Measurements from ENCODE around the gene RTKN.

GRCh38 chr2:74458132-74458937 is 16.6 kb upstream of the RTKN start, which contains the start of gene WBP1:
- TF ChIP-seq POLR2A (IDR thresholded peaks at IDR 0.05; ENCODE audit: low read depth, low read length) (peak; percentile 68), CTCF (IDR thresholded peaks at IDR 0.05 in 2 of 3, conservative IDR thresholded peaks at IDR 0.05 in 1 of 3; ENCODE audit: control insufficient read depth in 2 of 3, extremely low read depth in 1 of 3, insufficient read depth in 1 of 3, low read depth in 3 of 3, low read length in 3 of 3) (no peak), CHD4 (IDR thresholded peaks at IDR 0.05) (no peak), ZNF24 (IDR thresholded peaks at IDR 0.05) (no peak), ZNF687 (IDR thresholded peaks at IDR 0.05) (no peak), EP300 (IDR thresholded peaks at IDR 0.05; ENCODE audit: borderline replicate concordance in 1 of 2, control insufficient read depth in 1 of 2, low read depth in 2 of 2, low read length in 2 of 2) (no peak), CREB1 (IDR thresholded peaks at IDR 0.05; ENCODE audit: low read depth) (peak; percentile 92), HSF1 (IDR thresholded peaks at IDR 0.05; ENCODE audit: low read depth, low read length) (no peak), TCF12 (IDR thresholded peaks at IDR 0.05; ENCODE audit: low read depth, low read length) (no peak), YBX1 (IDR thresholded peaks at IDR 0.05) (no peak), FOS (IDR thresholded peaks at IDR 0.05; ENCODE audit: borderline replicate concordance, extremely low read depth, insufficient read length) (peak; percentile 78), EZH2 (IDR thresholded peaks at IDR 0.05; ENCODE audit: borderline replicate concordance, control insufficient read depth, low read depth, low read length) (no peak), POLR2AphosphoS5 (IDR thresholded peaks at IDR 0.05; ENCODE audit: low read length) (no peak; the same call in 1 of the 2 replicates), E2F8 (IDR thresholded peaks at IDR 0.05; ENCODE audit: low read depth, partially characterized antibody) (no peak)
